Measurements from ENCODE around the gene MARK1. TPM values are rescaled to one million over a fixed set of nuclear protein-coding genes. Genes with fewer than 3 reads are reported as not detected.

Gene MARK1
- total and polyA plus RNA-seq, 2 of the 4 experiments (the other 2 are of a cell fraction) = not detected

GRCh38 chr1:220483700-220484099 is 44.2 kb upstream of the MARK1 start (continued):
- TF ChIP-seq MAZ (IDR thresholded peaks at IDR 0.05; ENCODE audit: borderline replicate concordance, low read depth, low read length) (no peak), BHLHE40 (IDR thresholded peaks at IDR 0.05; ENCODE audit: low read depth, low read length) (no peak)

DNA sequence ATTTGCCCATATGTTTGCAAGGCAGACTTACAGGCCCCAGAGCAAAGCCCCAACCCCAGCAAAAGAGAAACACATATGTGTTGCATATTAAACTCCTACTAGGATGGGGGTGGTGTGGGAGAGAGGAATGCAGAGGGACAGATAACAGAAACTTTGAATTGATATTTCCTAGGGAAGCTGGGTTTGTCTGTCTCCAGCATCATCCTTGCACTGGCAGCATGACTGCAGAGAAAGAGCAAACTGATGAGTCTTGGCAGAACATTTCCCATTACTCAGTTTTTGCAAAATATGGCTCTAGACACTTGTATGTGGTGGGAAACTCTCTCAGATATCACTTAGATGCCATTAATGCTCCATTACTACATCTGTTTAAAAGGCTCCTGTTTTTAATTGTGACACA is 43.8 kb upstream of the MARK1 start:
- Histone ChIP-seq H3K9ac (ENCODE audit: low read depth, low read length) (no peak overlapping the region), H3K4me1 (ENCODE audit: control insufficient read depth, insufficient read depth, low read length) (no peaks in the 10 kb centered on the region), H3K79me1 (ENCODE audit: low read depth in 1 of 2, low read length in 2 of 2) (no peaks in the 10 kb centered on the region), H3K4me3 (ENCODE audit: insufficient read depth, low read depth, low read length) (no peak overlapping the region), H2BK20ac (ENCODE audit: low read depth, low read length) (no peak overlapping the region), H3K36me3 (ENCODE audit: control insufficient read depth, insufficient read depth, low read length) (no peaks in the 10 kb centered on the region), H3K4ac (ENCODE audit: low read depth, low read length) (no peak overlapping the region), H3K56ac (ENCODE audit: extremely low read depth, insufficient read depth, low read length) (no peak overlapping the region), H4K20me1 (ENCODE audit: insufficient read depth, low read length) (no peaks in the 10 kb centered on the region), H3K14ac (replicated peaks; ENCODE audit: low read depth, low read length) (no peak overlapping the region), H3K23ac (ENCODE audit: low read depth, low read length) (no peak overlapping the region), H3K9me3 (ENCODE audit: control insufficient read depth, insufficient read depth, low read length) (no peaks in the 10 kb centered on the region), H3K4me2 (ENCODE audit: low read depth, low read length) (no peak overlapping the region), H3K9me1 (ENCODE audit: insufficient read depth, low read length) (no peaks in the 10 kb centered on the region), H2AK9ac (replicated peaks; ENCODE audit: low read depth, low read length, poor library complexity) (no peak overlapping the region), H3K27me3 (ENCODE audit: control insufficient read depth, insufficient read depth, low read length) (no peaks in the 10 kb centered on the region), H2BK120ac (ENCODE audit: low read depth, low read length) (no peak overlapping the region), H4K5ac (ENCODE audit: low read depth, low read length) (no peak overlapping the region), H2BK5ac (ENCODE audit: low read depth, low read length, poor library complexity, severe bottlenecking) (no peak overlapping the region), H3K27ac (ENCODE audit: insufficient read depth, low read length) (no peak overlapping the region), H3K18ac (ENCODE audit: low read depth, low read length) (no peak overlapping the region), H2AK5ac (ENCODE audit: low read depth, low read length) (no peak overlapping the region), H4K91ac (ENCODE audit: insufficient read depth, low read depth, low read length) (no peak overlapping the region), H2BK15ac (ENCODE audit: low read depth, low read length) (no peak overlapping the region), H4K8ac (ENCODE audit: low read depth in 2 of 2, low read length in 2 of 2) (no peak overlapping the region), H2AFZ (replicated peaks; ENCODE audit: low read length, poor library complexity) (no peak overlapping the region)
- ATAC-seq (ENCODE audit: low read depth) = no peak
- dilution Hi-C loops (cut with HindIII; ENCODE audit: low sequenced_read_pairs, unreplicated experiment) (no loop called here), intact Hi-C loops (cut with micrococcal nuclease) (no loop called here), in situ Hi-C loops (cut with MboI; ENCODE audit: low sequenced_read_pairs) (no loop called here)
- TF ChIP-seq CTCF (conservative IDR thresholded peaks at IDR 0.05; ENCODE audit: low read depth, low read length) (no peak), BHLHE40 (IDR thresholded peaks at IDR 0.05; ENCODE audit: low read depth, low read length) (no peak), MAZ (IDR thresholded peaks at IDR 0.05; ENCODE audit: borderline replicate concordance, low read depth, low read length) (no peak), CEBPB (IDR thresholded peaks at IDR 0.05; ENCODE audit: low read depth, low read length) (no peak)
- POLR2A ChIA-PET (ENCODE audit: unreplicated experiment) = no interaction called here
- no peak for DNase-seq
- CTCF ChIA-PET = no interaction called here
- BruUV-seq (replicated peaks) = no TSS peak
